Measurements from ENCODE around the gene ADARB1.

DNA sequence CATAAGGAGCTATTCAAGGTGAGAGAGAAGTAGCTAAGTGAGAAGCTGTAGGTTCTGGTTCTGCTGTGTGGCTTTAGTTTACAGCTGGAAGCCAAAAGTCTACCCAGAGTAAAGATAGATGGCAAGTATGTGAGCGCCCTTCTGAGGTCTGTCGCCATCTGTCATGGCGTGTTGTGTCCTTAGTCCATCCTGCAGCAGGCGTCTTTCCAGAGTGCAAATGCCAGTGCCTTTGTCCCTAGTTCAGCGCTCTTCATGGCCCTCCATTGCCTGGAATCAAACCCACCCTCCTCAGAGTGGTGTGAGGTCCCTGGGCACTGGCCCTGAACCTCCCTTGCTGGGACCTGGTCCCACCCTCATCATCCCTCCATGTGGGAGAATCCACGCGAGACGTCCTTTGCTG, 96.6 kb downstream of the ADARB1 start:
- no peak for TF ChIP-seq SP1 (IDR thresholded peaks at IDR 0.05)
- TF ChIP-seq ELF4 (IDR thresholded peaks at IDR 0.05) = no peak
- TF ChIP-seq HDGF (IDR thresholded peaks at IDR 0.05; ENCODE audit: borderline replicate concordance) = no peak
- no peak for TF ChIP-seq FOXA1 (IDR thresholded peaks at IDR 0.05)
- no peak for TF ChIP-seq CTBP1 (IDR thresholded peaks at IDR 0.05; ENCODE audit: borderline replicate concordance)

All from HEK293T (cell line).